ENCODE measurements around the gene KRT8. TPM values are rescaled to one million over a fixed set of nuclear protein-coding genes. Genes with fewer than 3 reads are reported as not detected.
"Not testable (repeated sequence)": the region's sequence is repeated elsewhere in the genome, so short reads cannot be mapped to it uniquely, and the experiment has no call there.

The KRT8 gene
- polyA plus RNA-seq, 1 of the 3 experiments (the other 2 are of a cell fraction), result 49.4 TPM

- H3K4me2 ChIP-seq, result no peak overlapping the region
- H3K27me3 ChIP-seq (ENCODE audit: insufficient read depth), result peaks cover 43% of the 10 kb centered on the region
- no peaks in the 10 kb centered on the region for H3K9me3 ChIP-seq
- no peak for TF ChIP-seq RCOR1 (IDR thresholded peaks at IDR 0.05; ENCODE audit: low read length)
- no peak for TF ChIP-seq USF1 (IDR thresholded peaks at IDR 0.05; ENCODE audit: borderline replicate concordance, low read depth)
- TF ChIP-seq SMC3 (IDR thresholded peaks at IDR 0.05; ENCODE audit: low read depth, low read length), result no peak
- POLR2A ChIA-PET, result no interaction called here
- H3K36me3 ChIP-seq (replicated peaks in 1 of 2; ENCODE audit: control insufficient read depth in 1 of 2, insufficient read depth in 2 of 2, low read length in 1 of 2), result no peaks in the 10 kb centered on the region
- no peaks in the 10 kb centered on the region for H3K9me2 ChIP-seq
- H3F3A ChIP-seq (replicated peaks; ENCODE audit: insufficient read depth), result no peaks in the 10 kb centered on the region
- H3K4me1 ChIP-seq (ENCODE audit: control insufficient read depth in 1 of 2, insufficient read depth in 2 of 2, low read depth in 1 of 2, low read length in 1 of 2), result no peaks in the 10 kb centered on the region
- no peak overlapping the region for H2AFZ ChIP-seq (ENCODE audit: low read depth)
- H3K27ac ChIP-seq (ENCODE audit: low read depth in 2 of 2, low read length in 1 of 2), result no peak overlapping the region
- H4K20me1 ChIP-seq (ENCODE audit: insufficient read depth), result no peaks in the 10 kb centered on the region
- DNase-seq, result no peak
- H3K4me3 ChIP-seq (ENCODE audit: low read depth in 2 of 2, low read length in 1 of 2), result no peak overlapping the region
- no peaks in the 10 kb centered on the region for H3K79me2 ChIP-seq (ENCODE audit: insufficient read depth)
- H3K9ac ChIP-seq, result no peak overlapping the region
- WGBS (ENCODE audit: low lambda C conversion rate), result 49% methylated on average over 3 of the region's 3 CpGs
- CTCF ChIA-PET, result interaction anchor here (1.0 to 2.2 kb wide), 3 partner anchors 9 to 28 kb away, joined by 3 to 6 read pairs (median 4); no protein-coding TSS in a partner anchor
These were observed 48.1 kb downstream of the KRT8 start for GRCh38 chr12:52856787-52857186.

- POLR2A ChIA-PET; H2AFZ ChIP-seq (ENCODE audit: low read depth); H3K9ac ChIP-seq; H3K9me2 ChIP-seq; H3K4me1 ChIP-seq (ENCODE audit: control insufficient read depth in 1 of 2, insufficient read depth in 2 of 2, low read depth in 1 of 2, low read length in 1 of 2); H3K9me3 ChIP-seq; H4K20me1 ChIP-seq (ENCODE audit: insufficient read depth); DNase-seq; H3K27ac ChIP-seq (ENCODE audit: low read depth in 2 of 2, low read length in 1 of 2); H3K4me3 ChIP-seq (ENCODE audit: low read depth in 2 of 2, low read length in 1 of 2); H3K36me3 ChIP-seq (replicated peaks in 1 of 2; ENCODE audit: control insufficient read depth in 1 of 2, insufficient read depth in 2 of 2, low read length in 1 of 2); H3K4me2 ChIP-seq; H3F3A ChIP-seq (replicated peaks; ENCODE audit: insufficient read depth); H3K79me2 ChIP-seq (ENCODE audit: insufficient read depth): not testable (repeated sequence)
- WGBS (ENCODE audit: low lambda C conversion rate), result 42% methylated on average over 2 of the region's 2 CpGs
- CTCF ChIA-PET, result interaction anchor here (1.0 to 2.2 kb wide), 3 partner anchors 10 to 29 kb away, joined by 3 to 6 read pairs (median 4); no protein-coding TSS in a partner anchor
- peaks cover 43% of the 10 kb centered on the region for H3K27me3 ChIP-seq (ENCODE audit: insufficient read depth)
These were observed 48.8 kb downstream of the KRT8 start for GRCh38 chr12:52856077-52856476.

- no peaks in the 10 kb centered on the region for H3K4me1 ChIP-seq (ENCODE audit: control insufficient read depth in 1 of 2, insufficient read depth in 2 of 2, low read depth in 1 of 2, low read length in 1 of 2)
- H3F3A ChIP-seq (replicated peaks; ENCODE audit: insufficient read depth), result no peaks in the 10 kb centered on the region
- peaks cover 51% of the 10 kb centered on the region for H3K27me3 ChIP-seq (ENCODE audit: insufficient read depth)
- no peak overlapping the region for H3K9ac ChIP-seq
- H3K79me2 ChIP-seq (ENCODE audit: insufficient read depth), result no peaks in the 10 kb centered on the region
- H3K4me2 ChIP-seq, result no peak overlapping the region
- H3K27ac ChIP-seq (ENCODE audit: low read depth in 2 of 2, low read length in 1 of 2), result no peak overlapping the region
- no peaks in the 10 kb centered on the region for H3K9me3 ChIP-seq
- H3K4me3 ChIP-seq (ENCODE audit: low read depth in 2 of 2, low read length in 1 of 2), result no peak overlapping the region
- no peaks in the 10 kb centered on the region for H3K9me2 ChIP-seq
- H3K36me3 ChIP-seq (replicated peaks in 1 of 2; ENCODE audit: control insufficient read depth in 1 of 2, insufficient read depth in 2 of 2, low read length in 1 of 2), result no peaks in the 10 kb centered on the region
- TF ChIP-seq GABPA (IDR thresholded peaks at IDR 0.05; ENCODE audit: low read depth) (no peak), ELF1 (IDR thresholded peaks at IDR 0.05) (no peak), EP300 (IDR thresholded peaks at IDR 0.05; ENCODE audit: borderline replicate concordance in 1 of 2, low read depth in 1 of 2, low read length in 1 of 2) (no peak), YY1 (IDR thresholded peaks at IDR 0.05; ENCODE audit: low read depth) (no peak), CHD2 (IDR thresholded peaks at IDR 0.05; ENCODE audit: low read length, partially characterized antibody) (no peak), FOXJ3 (CRISPR knock-in tag; IDR thresholded peaks at IDR 0.05) (no peak)
- H4K20me1 ChIP-seq (ENCODE audit: insufficient read depth), result no peaks in the 10 kb centered on the region
- POLR2A ChIA-PET, result no interaction called here
- CTCF ChIA-PET, result interaction anchor here (2.4 kb wide), 1 partner anchor 14 kb away, joined by 7 read pairs; no protein-coding TSS in a partner anchor
- H2AFZ ChIP-seq (ENCODE audit: low read depth), result no peak overlapping the region
- no peak for DNase-seq
These were observed 53.1 kb downstream of the KRT8 start for GRCh38 chr12:52851787-52852186.

Measured in SK-N-SH (cell line).